ENCODE results near the gene ABAT.
A peak's percentile ranks its signal among the peaks of the same experiment; 100 is the strongest.
"Not testable (repeated sequence)": the region's sequence is repeated elsewhere in the genome, so short reads cannot be mapped to it uniquely, and the experiment has no call there.

The ABAT gene

GRCh38 chr16:8648877-8649276 lies 25.5 kb upstream of the ABAT start:
- DNase-seq (ENCODE audit: low spot score): no peak
- in situ Hi-C loops (cut with MboI; ENCODE audit: low sequenced_read_pairs, unreplicated experiment): no loop called here
- TF ChIP-seq, protein P1, sequence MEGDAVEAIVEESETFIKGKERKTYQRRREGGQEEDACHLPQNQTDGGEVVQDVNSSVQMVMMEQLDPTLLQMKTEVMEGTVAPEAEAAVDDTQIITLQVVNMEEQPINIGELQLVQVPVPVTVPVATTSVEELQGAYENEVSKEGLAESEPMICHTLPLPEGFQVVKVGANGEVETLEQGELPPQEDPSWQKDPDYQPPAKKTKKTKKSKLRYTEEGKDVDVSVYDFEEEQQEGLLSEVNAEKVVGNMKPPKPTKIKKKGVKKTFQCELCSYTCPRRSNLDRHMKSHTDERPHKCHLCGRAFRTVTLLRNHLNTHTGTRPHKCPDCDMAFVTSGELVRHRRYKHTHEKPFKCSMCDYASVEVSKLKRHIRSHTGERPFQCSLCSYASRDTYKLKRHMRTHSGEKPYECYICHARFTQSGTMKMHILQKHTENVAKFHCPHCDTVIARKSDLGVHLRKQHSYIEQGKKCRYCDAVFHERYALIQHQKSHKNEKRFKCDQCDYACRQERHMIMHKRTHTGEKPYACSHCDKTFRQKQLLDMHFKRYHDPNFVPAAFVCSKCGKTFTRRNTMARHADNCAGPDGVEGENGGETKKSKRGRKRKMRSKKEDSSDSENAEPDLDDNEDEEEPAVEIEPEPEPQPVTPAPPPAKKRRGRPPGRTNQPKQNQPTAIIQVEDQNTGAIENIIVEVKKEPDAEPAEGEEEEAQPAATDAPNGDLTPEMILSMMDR (IDR thresholded peaks at IDR 0.05; ENCODE audit: borderline replicate concordance, control extremely low read depth, extremely low read depth, insufficient read depth, missing control alignments): no peak

DNA sequence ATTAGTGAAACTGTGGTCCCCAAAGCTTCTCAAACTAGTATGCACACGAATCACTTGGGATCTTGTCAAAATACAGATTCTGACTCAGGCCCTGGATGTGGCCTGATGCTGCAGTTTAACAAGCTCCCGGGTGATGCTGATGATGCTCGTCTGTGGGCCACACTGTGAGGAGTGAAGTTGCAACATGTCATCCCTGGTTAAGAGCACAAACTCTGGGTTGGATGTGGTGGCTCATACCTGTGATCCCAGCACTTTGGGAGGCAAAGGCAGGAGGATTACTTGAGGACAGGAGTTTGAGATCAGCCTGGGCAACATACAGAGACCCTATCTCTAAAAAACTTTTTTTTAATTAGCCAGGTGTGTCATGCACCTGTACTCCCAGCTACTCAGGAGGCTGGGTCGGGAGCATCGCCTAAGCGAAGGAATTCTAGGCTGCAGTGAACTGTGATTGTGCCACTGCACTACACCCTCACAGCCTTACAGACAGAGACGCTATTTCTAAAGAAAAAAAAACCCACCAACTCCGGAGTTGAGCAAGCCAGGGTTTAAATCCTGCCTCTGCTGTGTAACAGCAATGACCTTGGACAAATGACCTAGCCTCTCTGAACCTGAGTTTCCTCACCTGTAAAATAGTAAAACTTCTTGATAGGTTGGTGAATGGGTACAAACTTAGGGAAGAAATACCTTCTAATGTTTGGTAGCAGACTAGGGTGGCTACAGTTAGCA lies 24.4 kb upstream of the ABAT start:
- no peak for DNase-seq (ENCODE audit: low spot score)
- in situ Hi-C loops (cut with MboI; ENCODE audit: low sequenced_read_pairs, unreplicated experiment): no loop called here
- TF ChIP-seq, protein P1 (IDR thresholded peaks at IDR 0.05; ENCODE audit: borderline replicate concordance, control extremely low read depth, extremely low read depth, insufficient read depth, missing control alignments): no peak

- DNase-seq (ENCODE audit: low spot score); in situ Hi-C loops (cut with MboI; ENCODE audit: low sequenced_read_pairs, unreplicated experiment): not testable (repeated sequence)
These were observed 22.5 kb upstream of the ABAT start for GRCh38 chr16:8651958-8652357.

DNA sequence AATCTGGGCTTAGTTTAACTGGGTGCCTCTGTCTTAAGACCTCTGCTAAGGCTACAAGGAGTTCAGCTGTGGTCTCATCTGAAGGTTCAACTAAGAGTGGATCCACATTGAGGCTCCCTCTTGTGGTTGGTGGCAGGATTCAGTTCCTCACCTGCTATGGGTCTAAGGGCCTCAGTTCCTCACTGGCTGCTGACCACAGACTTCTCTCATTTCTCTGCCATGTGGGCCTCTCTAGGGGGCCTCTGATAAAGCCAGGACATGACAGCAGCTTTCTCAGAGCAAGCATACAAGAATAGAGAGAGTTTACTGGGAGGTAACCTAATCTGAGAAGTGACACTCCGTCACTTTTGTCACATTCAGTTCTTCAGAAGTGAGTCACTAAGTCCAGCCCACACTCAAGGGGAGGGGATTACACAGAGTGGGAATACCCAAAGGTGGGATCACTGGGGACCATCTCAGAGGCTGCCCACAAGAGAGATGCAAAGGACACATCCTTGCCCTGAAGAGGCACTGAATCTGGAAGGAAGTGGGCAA lies 19.2 kb upstream of the ABAT start:
- in situ Hi-C loops (cut with MboI; ENCODE audit: low sequenced_read_pairs, unreplicated experiment): no loop called here
- DNase-seq (ENCODE audit: low spot score): peak; percentile 55
- TF ChIP-seq, protein P1 (IDR thresholded peaks at IDR 0.05; ENCODE audit: borderline replicate concordance, control extremely low read depth, extremely low read depth, insufficient read depth, missing control alignments): peak; percentile 55

- no peak for DNase-seq (ENCODE audit: low spot score)
- in situ Hi-C loops (cut with MboI; ENCODE audit: low sequenced_read_pairs, unreplicated experiment): no loop called here
- TF ChIP-seq, protein P1 (IDR thresholded peaks at IDR 0.05; ENCODE audit: borderline replicate concordance, control extremely low read depth, extremely low read depth, insufficient read depth, missing control alignments): no peak
These were observed 18.0 kb upstream of the ABAT start for GRCh38 chr16:8656376-8656775.

DNA sequence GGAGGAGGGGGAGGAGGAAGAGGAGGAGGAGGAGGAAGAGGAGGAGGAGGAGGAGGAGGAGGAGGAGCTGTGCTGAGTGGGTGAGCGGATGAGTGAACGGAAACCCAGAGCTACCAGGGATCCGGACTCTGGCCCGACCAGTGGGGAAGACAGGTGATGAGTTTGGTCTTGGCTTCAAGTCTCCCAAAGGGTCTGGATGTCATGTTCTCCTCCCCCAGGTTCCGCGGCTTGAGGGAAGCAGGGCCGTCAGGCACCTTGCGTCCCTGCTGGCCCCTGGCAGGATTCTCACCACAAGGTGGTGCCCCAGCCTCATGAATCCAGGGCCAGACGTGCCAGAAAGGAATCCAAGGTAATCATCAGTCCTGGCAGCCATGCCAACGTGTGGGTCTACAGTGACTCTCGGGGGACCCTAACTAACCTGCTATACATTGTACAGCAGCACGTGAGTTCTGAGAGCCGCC lies 13.5 kb upstream of the ABAT start:
- peak; percentile 74 for DNase-seq (ENCODE audit: low spot score)
- TF ChIP-seq, protein P1 (IDR thresholded peaks at IDR 0.05; ENCODE audit: borderline replicate concordance, control extremely low read depth, extremely low read depth, insufficient read depth, missing control alignments): peak; percentile 84
- in situ Hi-C loops (cut with MboI; ENCODE audit: low sequenced_read_pairs, unreplicated experiment): loop anchor here (10.0 kb wide), 2 partner anchors 214 to 474 kb away; no protein-coding TSS in a partner anchor

DNA sequence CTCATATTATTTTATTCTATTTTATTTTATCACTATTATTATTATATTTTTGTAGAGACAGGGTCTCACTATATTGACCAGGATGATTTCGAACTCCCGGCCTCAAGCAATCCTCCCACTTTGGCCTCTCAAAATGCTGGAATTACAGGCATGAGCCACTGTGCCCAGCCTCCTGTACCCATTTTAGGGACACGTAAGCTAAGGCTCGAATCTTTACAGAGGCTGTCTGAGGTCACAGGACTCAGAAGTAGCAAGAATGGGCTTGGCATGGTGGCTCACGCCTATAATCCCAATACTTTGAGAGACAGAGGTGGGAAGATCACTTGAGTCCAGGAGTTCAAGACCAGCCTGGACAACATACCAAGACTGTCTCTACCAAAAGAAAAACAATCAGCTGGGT lies 12.7 kb upstream of the ABAT start:
- TF ChIP-seq, protein P1 (IDR thresholded peaks at IDR 0.05; ENCODE audit: borderline replicate concordance, control extremely low read depth, extremely low read depth, insufficient read depth, missing control alignments): no peak
- DNase-seq (ENCODE audit: low spot score): no peak
- in situ Hi-C loops (cut with MboI; ENCODE audit: low sequenced_read_pairs, unreplicated experiment): loop anchor here (10.0 kb wide), 2 partner anchors 213 to 473 kb away; no protein-coding TSS in a partner anchor

Data from GM13976 (cell line).